SK-N-SH treated with all-trans-retinoic acid at 6 μM for 48 hours (cell line): ENCODE measurements around the gene AP3D1.

Source experiments
- ATAC-seq: fragments of 200-7000 bp; cut with Tn5 transposase; 3 replicates; pipeline ENCODE4 v1.9.1; 2020; ENCODE audit warnings: mild to moderate bottlenecking, moderate library complexity
- ARNTL ChIP-seq: fragments of 450-650 bp; formaldehyde crosslinking; IDR thresholded peaks from 2 replicates; pipeline ENCODE4 v1.5.0; 2020; ENCODE audit warnings: low read depth, mild to moderate bottlenecking, moderate library complexity, borderline replicate concordance
- BACH2 ChIP-seq: fragments of 250-450 bp; sonication (Bioruptor Pico); IDR thresholded peaks from 2 replicates; pipeline ENCODE4 v1.9.0; 2021; ENCODE audit warnings: mild to moderate bottlenecking, borderline replicate concordance
- CSDC2 ChIP-seq: fragments of 250-450 bp; sonication (Bioruptor Pico); IDR thresholded peaks from 2 replicates; pipeline ENCODE4 v1.5.0; 2020; ENCODE audit warnings: mild to moderate bottlenecking, moderate library complexity
- ESRRG ChIP-seq: fragments of 250-450 bp; sonication (Bioruptor Pico); IDR thresholded peaks from 2 replicates; pipeline ENCODE4 v1.6.1; 2021; ENCODE audit warnings: mild to moderate bottlenecking
- GLIS3 ChIP-seq: fragments of 250-450 bp; sonication (Bioruptor Pico); IDR thresholded peaks from 2 replicates; pipeline ENCODE4 v1.5.0; 2020; ENCODE audit warnings: mild to moderate bottlenecking, moderate library complexity
- ISL1 ChIP-seq: fragments of 250-450 bp; sonication (Bioruptor Pico); IDR thresholded peaks from 2 replicates; pipeline ENCODE4 v2.1.2; 2022; ENCODE audit warnings: mild to moderate bottlenecking, moderate library complexity
- OSR1 ChIP-seq: fragments of 250-450 bp; sonication (Bioruptor Pico); IDR thresholded peaks from 2 replicates; pipeline ENCODE4 v1.8.0; 2022; ENCODE audit warnings: moderate library complexity, mild to moderate bottlenecking, inconsistent platforms
- PPARA ChIP-seq: fragments of 250-450 bp; sonication (Bioruptor Pico); IDR thresholded peaks from 2 replicates; pipeline ENCODE4 v1.5.0; 2020; ENCODE audit warnings: mild to moderate bottlenecking, borderline replicate concordance
- RARB ChIP-seq: fragments of 250-450 bp; sonication (Bioruptor Pico); IDR thresholded peaks from 2 replicates; pipeline ENCODE4 v1.8.0; 2021; ENCODE audit warnings: mild to moderate bottlenecking, moderate library complexity
- SNAI2 ChIP-seq: fragments of 250-450 bp; sonication (Bioruptor Pico); IDR thresholded peaks from 2 replicates; pipeline ENCODE4 v1.5.0; 2020; ENCODE audit warnings: mild to moderate bottlenecking, moderate library complexity
- TCF4 ChIP-seq: fragments of 250-450 bp; sonication (Bioruptor Pico); IDR thresholded peaks from 2 replicates; pipeline ENCODE4 v1.8.0; 2021; ENCODE audit warnings: mild to moderate bottlenecking, moderate library complexity, borderline replicate concordance
- TOX ChIP-seq: fragments of 250-450 bp; sonication (Bioruptor Pico); IDR thresholded peaks from 2 replicates; pipeline ENCODE4 v1.8.0; 2021; ENCODE audit warnings: mild to moderate bottlenecking, moderate library complexity, borderline replicate concordance
- ZC3H10 ChIP-seq: fragments of 250-450 bp; sonication (Bioruptor Pico); IDR thresholded peaks from 2 replicates; pipeline ENCODE4 v1.5.1; 2021; ENCODE audit warnings: mild to moderate bottlenecking, moderate library complexity
- ZFP3 ChIP-seq: fragments of 250-450 bp; sonication (Bioruptor Pico); IDR thresholded peaks from 2 replicates; pipeline ENCODE4 v1.5.0; 2020; ENCODE audit warnings: mild to moderate bottlenecking, moderate library complexity
- ZFP30 ChIP-seq: fragments of 450-650 bp; formaldehyde crosslinking; IDR thresholded peaks from 2 replicates; pipeline ENCODE4 v1.5.0; 2022; ENCODE audit warnings: mild to moderate bottlenecking, moderate library complexity
- ZNF565 ChIP-seq: fragments of 450-650 bp; formaldehyde crosslinking; conservative IDR thresholded peaks from 2 replicates; pipeline ENCODE4 v1.5.0; 2020; ENCODE audit warnings: low read depth, mild to moderate bottlenecking, moderate library complexity
- ZNF70 ChIP-seq: fragments of 450-650 bp; formaldehyde crosslinking; IDR thresholded peaks from 2 replicates; pipeline ENCODE4 v1.5.0; 2020; ENCODE audit warnings: mild to moderate bottlenecking, moderate library complexity
- ZNF8 ChIP-seq: fragments of 450-650 bp; formaldehyde crosslinking; IDR thresholded peaks from 2 replicates; pipeline ENCODE4 v1.5.0; 2020; ENCODE audit warnings: mild to moderate bottlenecking, moderate library complexity
- TF ChIP-seq, protein P1 (sequence below): fragments of 250-450 bp; sonication (Bioruptor Pico); IDR thresholded peaks from 2 replicates; pipeline ENCODE4 v1.5.0; 2020; ENCODE audit warnings: mild to moderate bottlenecking, moderate library complexity
- TF ChIP-seq, protein P2 (sequence below): fragments of 250-450 bp; sonication (Bioruptor Pico); IDR thresholded peaks from 2 replicates; pipeline ENCODE4 v1.8.0; 2021; ENCODE audit warnings: low read depth, mild to moderate bottlenecking, moderate library complexity, borderline replicate concordance
- TF ChIP-seq, protein P3 (sequence below): fragments of 250-450 bp; sonication (Bioruptor Pico); IDR thresholded peaks from 2 replicates; pipeline ENCODE4 v1.5.1; 2021; ENCODE audit warnings: mild to moderate bottlenecking, moderate library complexity

AP3D1 gene

DNA sequence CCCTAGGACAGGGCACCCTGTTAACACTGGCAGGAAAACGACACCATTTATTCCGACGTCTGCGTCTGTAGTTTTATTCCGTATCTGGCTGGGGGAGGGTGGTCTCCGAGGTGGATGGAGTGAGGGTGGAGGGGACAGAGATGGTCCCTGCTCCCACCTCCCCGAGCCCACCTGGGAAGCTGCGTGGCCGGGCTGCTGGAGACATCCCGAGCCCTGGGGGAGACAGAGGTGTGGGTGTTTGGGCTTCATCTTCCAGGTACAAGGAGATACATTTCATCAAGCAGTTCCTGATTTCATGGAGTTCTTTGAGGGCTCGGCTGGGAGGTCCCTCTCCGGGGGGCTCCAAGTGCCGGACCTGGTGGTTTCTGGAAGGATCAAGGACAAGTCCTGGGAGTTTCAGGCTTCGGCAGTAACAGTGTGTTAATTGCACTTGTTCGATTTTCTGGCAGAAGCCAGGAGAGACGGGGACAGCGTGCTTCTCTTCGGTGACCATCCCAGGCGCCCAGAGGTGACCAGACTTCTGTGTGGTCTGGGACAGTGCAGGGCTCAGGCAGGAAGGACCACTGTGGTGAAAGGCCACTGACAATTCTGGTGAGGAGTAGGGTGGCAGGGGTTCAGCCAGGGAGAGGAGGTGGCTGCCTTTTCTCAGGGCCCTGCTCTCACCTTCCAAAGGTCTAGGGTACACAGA lies 80.2 kb downstream of the AP3D1 start:
- no peak for TF ChIP-seq ZNF8
- no peak for TF ChIP-seq SNAI2
- TF ChIP-seq ARNTL (CRISPR knock-in tag), result no peak
- no peak for TF ChIP-seq ZFP3
- no peak for TF ChIP-seq CSDC2 (CRISPR knock-in tag)
- no peak for TF ChIP-seq ZNF565 (CRISPR knock-in tag)
- TF ChIP-seq GLIS3 (CRISPR knock-in tag), result no peak
- no peak for TF ChIP-seq ZFP30 (CRISPR knock-in tag)
- no peak for TF ChIP-seq RARB (CRISPR knock-in tag)
- TF ChIP-seq, protein P1, sequence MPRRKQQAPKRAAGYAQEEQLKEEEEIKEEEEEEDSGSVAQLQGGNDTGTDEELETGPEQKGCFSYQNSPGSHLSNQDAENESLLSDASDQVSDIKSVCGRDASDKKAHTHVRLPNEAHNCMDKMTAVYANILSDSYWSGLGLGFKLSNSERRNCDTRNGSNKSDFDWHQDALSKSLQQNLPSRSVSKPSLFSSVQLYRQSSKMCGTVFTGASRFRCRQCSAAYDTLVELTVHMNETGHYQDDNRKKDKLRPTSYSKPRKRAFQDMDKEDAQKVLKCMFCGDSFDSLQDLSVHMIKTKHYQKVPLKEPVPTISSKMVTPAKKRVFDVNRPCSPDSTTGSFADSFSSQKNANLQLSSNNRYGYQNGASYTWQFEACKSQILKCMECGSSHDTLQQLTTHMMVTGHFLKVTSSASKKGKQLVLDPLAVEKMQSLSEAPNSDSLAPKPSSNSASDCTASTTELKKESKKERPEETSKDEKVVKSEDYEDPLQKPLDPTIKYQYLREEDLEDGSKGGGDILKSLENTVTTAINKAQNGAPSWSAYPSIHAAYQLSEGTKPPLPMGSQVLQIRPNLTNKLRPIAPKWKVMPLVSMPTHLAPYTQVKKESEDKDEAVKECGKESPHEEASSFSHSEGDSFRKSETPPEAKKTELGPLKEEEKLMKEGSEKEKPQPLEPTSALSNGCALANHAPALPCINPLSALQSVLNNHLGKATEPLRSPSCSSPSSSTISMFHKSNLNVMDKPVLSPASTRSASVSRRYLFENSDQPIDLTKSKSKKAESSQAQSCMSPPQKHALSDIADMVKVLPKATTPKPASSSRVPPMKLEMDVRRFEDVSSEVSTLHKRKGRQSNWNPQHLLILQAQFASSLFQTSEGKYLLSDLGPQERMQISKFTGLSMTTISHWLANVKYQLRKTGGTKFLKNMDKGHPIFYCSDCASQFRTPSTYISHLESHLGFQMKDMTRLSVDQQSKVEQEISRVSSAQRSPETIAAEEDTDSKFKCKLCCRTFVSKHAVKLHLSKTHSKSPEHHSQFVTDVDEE, result no peak
- no peak for TF ChIP-seq BACH2
- TF ChIP-seq OSR1 (CRISPR knock-in tag), result no peak
- TF ChIP-seq ESRRG (CRISPR knock-in tag), result no peak
- TF ChIP-seq ISL1, result no peak
- ATAC-seq, result no peak

DNA sequence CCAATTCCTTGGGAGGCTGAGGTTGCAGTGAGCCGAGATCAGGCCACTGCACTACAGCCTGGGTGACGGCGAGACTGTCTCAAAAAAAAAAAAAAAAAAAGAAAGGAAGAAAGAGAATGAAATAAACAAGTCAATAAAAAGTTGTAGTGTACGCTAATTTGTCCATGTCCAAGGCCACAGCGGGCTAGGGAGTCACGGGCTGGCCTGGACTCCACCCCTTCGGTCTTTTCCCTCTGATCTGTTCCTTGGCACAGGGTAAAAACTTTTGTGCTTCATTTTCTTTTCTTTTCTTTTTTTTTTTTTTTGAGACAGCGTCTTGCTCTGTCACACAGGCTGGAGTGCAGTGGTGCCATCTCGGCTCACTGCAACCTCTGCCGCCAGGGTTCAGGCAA lies 80.9 kb downstream of the AP3D1 start:
- no peak; the same call in 2 of the 3 replicates for ATAC-seq
- TF ChIP-seq ISL1, result no peak
- TF ChIP-seq ESRRG (CRISPR knock-in tag), result no peak
- TF ChIP-seq, protein P1, result no peak
- no peak for TF ChIP-seq ZNF565 (CRISPR knock-in tag)
- no peak for TF ChIP-seq TCF4 (CRISPR knock-in tag)
- no peak for TF ChIP-seq TOX (CRISPR knock-in tag)
- TF ChIP-seq GLIS3 (CRISPR knock-in tag), result no peak
- no peak for TF ChIP-seq OSR1 (CRISPR knock-in tag)
- TF ChIP-seq ZNF8, result no peak
- no peak for TF ChIP-seq BACH2
- TF ChIP-seq ARNTL (CRISPR knock-in tag), result no peak
- TF ChIP-seq ZFP30 (CRISPR knock-in tag), result no peak
- TF ChIP-seq, protein P2, sequence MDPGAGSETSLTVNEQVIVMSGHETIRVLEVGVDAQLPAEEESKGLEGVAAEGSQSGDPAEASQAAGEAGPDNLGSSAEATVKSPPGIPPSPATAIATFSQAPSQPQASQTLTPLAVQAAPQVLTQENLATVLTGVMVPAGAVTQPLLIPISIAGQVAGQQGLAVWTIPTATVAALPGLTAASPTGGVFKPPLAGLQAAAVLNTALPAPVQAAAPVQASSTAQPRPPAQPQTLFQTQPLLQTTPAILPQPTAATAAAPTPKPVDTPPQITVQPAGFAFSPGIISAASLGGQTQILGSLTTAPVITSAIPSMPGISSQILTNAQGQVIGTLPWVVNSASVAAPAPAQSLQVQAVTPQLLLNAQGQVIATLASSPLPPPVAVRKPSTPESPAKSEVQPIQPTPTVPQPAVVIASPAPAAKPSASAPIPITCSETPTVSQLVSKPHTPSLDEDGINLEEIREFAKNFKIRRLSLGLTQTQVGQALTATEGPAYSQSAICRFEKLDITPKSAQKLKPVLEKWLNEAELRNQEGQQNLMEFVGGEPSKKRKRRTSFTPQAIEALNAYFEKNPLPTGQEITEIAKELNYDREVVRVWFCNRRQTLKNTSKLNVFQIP (CRISPR knock-in tag), result no peak
- no peak for TF ChIP-seq RARB (CRISPR knock-in tag)
- no peak for TF ChIP-seq ZC3H10
- TF ChIP-seq, protein P3, sequence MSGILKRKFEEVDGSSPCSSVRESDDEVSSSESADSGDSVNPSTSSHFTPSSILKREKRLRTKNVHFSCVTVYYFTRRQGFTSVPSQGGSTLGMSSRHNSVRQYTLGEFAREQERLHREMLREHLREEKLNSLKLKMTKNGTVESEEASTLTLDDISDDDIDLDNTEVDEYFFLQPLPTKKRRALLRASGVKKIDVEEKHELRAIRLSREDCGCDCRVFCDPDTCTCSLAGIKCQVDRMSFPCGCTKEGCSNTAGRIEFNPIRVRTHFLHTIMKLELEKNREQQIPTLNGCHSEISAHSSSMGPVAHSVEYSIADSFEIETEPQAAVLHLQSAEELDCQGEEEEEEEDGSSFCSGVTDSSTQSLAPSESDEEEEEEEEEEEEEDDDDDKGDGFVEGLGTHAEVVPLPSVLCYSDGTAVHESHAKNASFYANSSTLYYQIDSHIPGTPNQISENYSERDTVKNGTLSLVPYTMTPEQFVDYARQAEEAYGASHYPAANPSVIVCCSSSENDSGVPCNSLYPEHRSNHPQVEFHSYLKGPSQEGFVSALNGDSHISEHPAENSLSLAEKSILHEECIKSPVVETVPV (CRISPR knock-in tag), result no peak

DNA sequence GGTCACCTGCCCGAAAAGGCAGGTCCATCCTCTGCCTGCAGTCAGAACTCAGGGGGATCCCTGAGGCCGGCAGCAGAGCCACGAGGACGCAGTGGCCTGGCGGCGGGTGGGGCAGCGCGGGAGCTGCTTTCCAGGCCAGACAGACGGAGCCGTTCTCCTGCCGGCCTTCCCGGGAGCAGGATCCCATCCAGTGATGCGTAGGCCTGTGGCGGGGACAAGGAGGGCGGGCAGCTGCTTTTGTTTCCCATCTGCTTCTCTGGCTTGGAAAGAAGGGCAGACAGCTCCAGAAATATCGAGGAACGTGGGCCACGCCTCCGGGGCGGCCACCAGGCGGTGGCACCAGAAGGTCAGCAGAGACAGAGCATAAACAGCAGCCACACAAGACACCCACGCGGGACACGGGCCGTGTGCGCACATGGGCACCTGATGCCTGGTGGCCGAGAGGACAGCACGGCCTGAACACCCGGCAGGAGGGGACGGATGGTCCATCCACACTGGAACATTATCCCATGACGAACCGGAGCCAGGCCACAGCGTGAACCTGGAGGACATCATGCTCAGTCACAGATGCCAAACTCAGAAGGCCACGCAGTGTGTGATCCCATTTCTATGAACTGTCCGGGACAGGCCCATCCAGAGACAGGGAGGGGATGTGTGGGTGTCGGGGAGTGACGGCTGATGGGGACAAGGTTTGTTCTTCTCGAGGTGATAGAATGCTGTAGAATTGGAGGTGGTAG lies 86.4 kb downstream of the AP3D1 start:
- no peak for ATAC-seq
- TF ChIP-seq PPARA (0 out of 2 replicates have a peak, but pooled peaks have one; percentile 24), ZNF8 (no peak), ZNF70 (CRISPR knock-in tag) (no peak), GLIS3 (CRISPR knock-in tag) (no peak), RARB (CRISPR knock-in tag) (no peak)
- TF ChIP-seq, all 23 proteins: peak for 1
